Kidney epithelial cell (primary cell): ENCODE results near the gene RBP7. TPM values are rescaled to one million over a fixed set of nuclear protein-coding genes. Genes with fewer than 3 reads are reported as not detected.

ENCODE experiments used
- DNase-seq: peaks from one replicate; pipeline ENCODE4 v3.0.0-alpha.2; 2010; ENCODE audit warnings: low read depth
- H3K27me3 ChIP-seq: 2 replicates; pipeline ENCODE4 v1.6.0; 2011; ENCODE audit warnings: low read length; ENCODE audit not compliant: control insufficient read depth, insufficient read depth
- H3K36me3 ChIP-seq: 2 replicates; pipeline ENCODE4 v1.5.1; 2011; ENCODE audit warnings: low read length; ENCODE audit not compliant: control insufficient read depth, insufficient read depth
- H3K4me3 ChIP-seq: 2 replicates; pipeline ENCODE4 v1.5.1; 2011; ENCODE audit warnings: low read depth, mild to moderate bottlenecking, control low read depth, low read length
- CTCF ChIP-seq: IDR thresholded peaks from 2 replicates; pipeline ENCODE4 v1.5.1; 2011; ENCODE audit warnings: mild to moderate bottlenecking, moderate library complexity, low read length, control low read depth, inconsistent platforms; ENCODE audit not compliant: insufficient read depth, poor library complexity, severe bottlenecking
- total RNA-seq: library from RNA; depleted of rRNA; stranded (reverse); fragments of >200 nt; gene quantifications from 2 replicates; pipeline ENCODE4 v1.2.3, GENCODE V29; 2015

Gene RBP7
- 11.1 and 14.8 TPM in 2 replicates for total RNA-seq

- Histone ChIP-seq H3K27me3 (peaks cover 13% of the 10 kb centered on the region), H3K4me3 (peak within 1 kb of the TSS; percentile 30), H3K36me3 (no peaks in the 10 kb centered on the region)
- TF ChIP-seq CTCF, result no peak
- no peak for DNase-seq
Observed at GRCh38 chr1:9996624-9997582, at the start of gene RBP7. Gene RBP7, plus strand, starts transcription at chr1:9997228. Its CDS starts 31 bp downstream, at chr1:9997259.

GRCh38 chr1:9957726-9958125 lies 39.3 kb upstream of the RBP7 start:
- no peak for DNase-seq
- Histone ChIP-seq H3K4me3 (no peak overlapping the region), H3K27me3 (no peaks in the 10 kb centered on the region), H3K36me3 (no peaks in the 10 kb centered on the region)
- TF ChIP-seq CTCF, result no peak

- Histone ChIP-seq H3K4me3 (no peak overlapping the region), H3K36me3 (no peaks in the 10 kb centered on the region), H3K27me3 (no peaks in the 10 kb centered on the region)
- TF ChIP-seq CTCF, result no peak
- no peak for DNase-seq
Observed at GRCh38 chr1:9960011-9960410, 37.0 kb upstream of the RBP7 start.

GRCh38 chr1:9960706-9961562 lies 36.1 kb upstream of the RBP7 start:
- no peaks in the 10 kb centered on the region for H3K27me3 ChIP-seq
- no peak for DNase-seq
- TF ChIP-seq CTCF, result no peak
- no peaks in the 10 kb centered on the region for H3K36me3 ChIP-seq
- no peak overlapping the region for H3K4me3 ChIP-seq

- Histone ChIP-seq H3K36me3 (no peaks in the 10 kb centered on the region), H3K27me3 (no peaks in the 10 kb centered on the region), H3K4me3 (no peak overlapping the region)
- DNase-seq, result no peak
- TF ChIP-seq CTCF, result no peak
Observed at GRCh38 chr1:9984253-9984652, 12.8 kb upstream of the RBP7 start.
